CD14-positive monocyte (primary cell): ENCODE results near the gene ELF4. TPM values are rescaled to one million over a fixed set of nuclear protein-coding genes. Genes with fewer than 3 reads are reported as not detected.

ENCODE experiments used
- DNase-seq, 3 donors: peaks; one replicate each; pipeline ENCODE4 v3.0.0-alpha.2; 2011 to 2022
- H2AFZ ChIP-seq: 2 replicates; pipeline ENCODE4 v1.6.0; 2012; ENCODE audit warnings: mild to moderate bottlenecking, low read depth, low read length, inconsistent platforms; ENCODE audit not compliant: insufficient read depth, poor library complexity, severe bottlenecking
- H3K27ac ChIP-seq, 2 donors: 1 replicate in 1 of 2; 2 replicates in 1 of 2; pipeline ENCODE4 v1.5.1; 2012 to 2013; ENCODE audit warnings: low read length in 2 of 2, control low read depth in 1 of 2, inconsistent platforms in 1 of 2, low read depth in 1 of 2, mild to moderate bottlenecking in 1 of 2
- H3K27me3 ChIP-seq, 2 donors: one replicate each; pipeline versions ENCODE4 v1.6.0 to v1.6.1; 2011 to 2013; ENCODE audit warnings: low read length in 2 of 2; ENCODE audit not compliant: control insufficient read depth in 2 of 2, insufficient read depth in 2 of 2
- H3K36me3 ChIP-seq, 2 donors: replicated peaks in 1 of 2; 1 replicate in 1 of 2; 2 replicates in 1 of 2; pipeline versions ENCODE4 v1.5.1 to v1.6.1; 2012 to 2013; ENCODE audit warnings: low read length in 2 of 2, control low read depth in 1 of 2, inconsistent platforms in 1 of 2, mild to moderate bottlenecking in 1 of 2; ENCODE audit not compliant: insufficient read depth in 2 of 2, control insufficient read depth in 1 of 2
- H3K4me1 ChIP-seq, 2 donors: 1 replicate in 1 of 2; 2 replicates in 1 of 2; pipeline versions ENCODE4 v1.5.1 to v1.6.1; 2012 to 2013; ENCODE audit warnings: low read length in 2 of 2, control low read depth in 1 of 2, inconsistent platforms in 1 of 2, mild to moderate bottlenecking in 1 of 2, moderate library complexity in 1 of 2; ENCODE audit not compliant: insufficient read depth in 2 of 2, control insufficient read depth in 1 of 2
- H3K4me2 ChIP-seq: replicated peaks from 2 replicates; pipeline ENCODE3; 2012; ENCODE audit warnings: low read length, moderate library complexity, mild to moderate bottlenecking; ENCODE audit not compliant: poor library complexity, severe bottlenecking; ENCODE audit errors: extremely low read depth
- H3K4me3 ChIP-seq, 3 experiments: fragments of 200-600 bp in 1 of 3; sonication (generic) in 1 of 3; replicated peaks in 1 of 3; 1 replicate in 2 of 3; 2 replicates in 1 of 3; pipeline ENCODE4 v1.5.1; 2011 to 2013; ENCODE audit warnings: low read length in 3 of 3, mild to moderate bottlenecking in 3 of 3, control low read depth in 2 of 3, low read depth in 2 of 3, inconsistent platforms in 1 of 3, moderate library complexity in 1 of 3
- H3K79me2 ChIP-seq: 2 replicates; pipeline ENCODE4 v1.6.0; 2012; ENCODE audit warnings: mild to moderate bottlenecking, control low read depth, inconsistent platforms, low read length, moderate library complexity; ENCODE audit not compliant: insufficient read depth
- H3K9ac ChIP-seq: 2 replicates; pipeline ENCODE4 v1.6.0; 2017; ENCODE audit warnings: low read length, mild to moderate bottlenecking; ENCODE audit not compliant: insufficient read depth, poor library complexity, severe bottlenecking
- H3K9me3 ChIP-seq, 2 donors: replicated peaks in 1 of 2; 1 replicate in 1 of 2; 2 replicates in 1 of 2; pipeline versions ENCODE4 v1.5.1 to v1.6.1; 2012 to 2013; ENCODE audit warnings: low read length in 2 of 2, control low read depth in 1 of 2; ENCODE audit not compliant: control insufficient read depth in 1 of 2, insufficient read depth in 1 of 2
- H4K20me1 ChIP-seq: 2 replicates; pipeline ENCODE4 v1.6.0; 2012; ENCODE audit warnings: mild to moderate bottlenecking, low read length, control low read depth, moderate library complexity; ENCODE audit not compliant: insufficient read depth
- H3K27ac Mint-ChIP-seq, 7 donors: one replicate each; pipeline ENCODE4 v1.8.0; 2020; ENCODE audit warnings: mild to moderate bottlenecking in 7 of 7, mixed read lengths in 7 of 7, moderate library complexity in 6 of 7, inconsistent platforms in 2 of 7
- H3K27me3 Mint-ChIP-seq, 3 donors: one replicate each; pipeline ENCODE4 v1.8.0; 2021 to 2022; ENCODE audit warnings: low read depth in 3 of 3, mild to moderate bottlenecking in 3 of 3, mixed read lengths in 3 of 3, moderate library complexity in 3 of 3, inconsistent platforms in 1 of 3
- H3K36me3 Mint-ChIP-seq, 2 donors: one replicate each; pipeline ENCODE4 v1.8.0; 2020; ENCODE audit warnings: mixed read lengths in 2 of 2, inconsistent platforms in 1 of 2, mild to moderate bottlenecking in 1 of 2
- H3K4me1 Mint-ChIP-seq: one replicate; pipeline ENCODE4 v1.8.0; 2020; ENCODE audit warnings: mild to moderate bottlenecking, mixed read lengths
- H3K4me3 Mint-ChIP-seq, 2 donors: one replicate each; pipeline ENCODE4 v1.8.0; 2020; ENCODE audit warnings: mild to moderate bottlenecking in 2 of 2, mixed read lengths in 2 of 2, moderate library complexity in 1 of 2
- H3K9me3 Mint-ChIP-seq, 7 donors: one replicate each; pipeline ENCODE4 v1.8.0; 2020 to 2022; ENCODE audit warnings: mixed read lengths in 7 of 7, mild to moderate bottlenecking in 6 of 7, moderate library complexity in 6 of 7, inconsistent platforms in 2 of 7
- WGBS: methylation state at CpG from one replicate; pipeline ENCODE4 v1.1.5; 2013; ENCODE audit warnings: missing lambda C conversion rate; ENCODE audit not compliant: insufficient coverage; 5-methylcytosine and 5-hydroxymethylcytosine counted together
- intact Hi-C, 2 donors: fragments of 100-400 bp; cut with micrococcal nuclease; formaldehyde crosslinking; loops; one replicate each; pipeline versions ENCODE4 v1.15.0 to v1.15.1; 2023
- polyA plus RNA-seq, 3 donors: library from polyadenylated mRNA; depleted of rRNA in 1 of 3; unstranded in 2 of 3; stranded (reverse) in 1 of 3; fragments of 300-500 nt in 2 of 3; fragments of >200 nt in 1 of 3; fragmentation: Illumina TruSeq in 2 of 3; gene quantifications; 1 replicate in 2 of 3; 2 replicates in 1 of 3; pipeline ENCODE4 v1.2.3, GENCODE V29; 2012 to 2021
- TF ChIP-seq, protein P1 (sequence below): fragments of 200-600 bp; IDR thresholded peaks from one replicate; pipeline ENCODE4 v1.8.0; 2022; ENCODE audit warnings: antibody characterized with exemption, mild to moderate bottlenecking

The ELF4 gene
- polyA plus RNA-seq, 3 donors: 10.4 to 68.6 (median 20.5) TPM

DNA sequence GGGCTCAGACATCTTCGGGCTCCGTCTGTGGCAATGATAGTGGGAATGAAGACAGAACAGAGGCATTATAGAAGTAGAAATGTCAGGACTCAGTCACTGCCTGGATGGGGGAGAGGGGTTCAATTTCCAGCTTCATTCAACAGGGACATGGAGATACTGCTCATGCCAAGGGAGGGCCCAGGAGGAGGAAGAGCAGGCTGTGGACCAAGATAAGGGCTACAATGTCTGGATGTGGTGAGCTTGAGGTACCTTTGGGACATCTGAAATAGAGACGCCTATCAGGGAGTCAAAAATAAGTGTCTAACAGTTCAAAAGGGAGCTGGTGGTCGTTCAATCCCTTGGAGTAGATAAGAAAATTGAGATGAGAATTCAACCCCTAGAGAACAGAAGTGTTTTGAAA is 34.5 kb downstream of the ELF4 start:
- Histone ChIP-seq H3K79me2 (peaks cover 49% of the 10 kb centered on the region), H3K27ac (no peak overlapping the region), H3K36me3 (peaks cover 43 to 61% of the 10 kb centered on the region in 2 donors), H3K9me3 (no peaks in the 10 kb centered on the region), H2AFZ (no peak overlapping the region), H4K20me1 (peaks cover 82% of the 10 kb centered on the region), H3K4me3 (no peak overlapping the region), H3K4me1 (peaks cover 4 to 7% of the 10 kb centered on the region in 2 donors), H3K4me2 (no peak overlapping the region), H3K9ac (no peak overlapping the region), H3K27me3 (no peaks in the 10 kb centered on the region)
- Mint-ChIP-seq H3K9me3 (peaks cover 0 to 8% (median 0%) of the 10 kb centered on the region in 7 donors), H3K4me3 (no peak overlapping the region), H3K27ac (peak overlapping the region in 1 of 7 donors; percentile 32), H3K4me1 (peaks cover 5% of the 10 kb centered on the region), H3K36me3 (peaks cover 47 to 66% of the 10 kb centered on the region in 2 donors), H3K27me3 (peaks cover 0 to 7% (median 0%) of the 10 kb centered on the region in 3 donors)
- intact Hi-C loops: no loop called here
- TF ChIP-seq, protein P1, sequence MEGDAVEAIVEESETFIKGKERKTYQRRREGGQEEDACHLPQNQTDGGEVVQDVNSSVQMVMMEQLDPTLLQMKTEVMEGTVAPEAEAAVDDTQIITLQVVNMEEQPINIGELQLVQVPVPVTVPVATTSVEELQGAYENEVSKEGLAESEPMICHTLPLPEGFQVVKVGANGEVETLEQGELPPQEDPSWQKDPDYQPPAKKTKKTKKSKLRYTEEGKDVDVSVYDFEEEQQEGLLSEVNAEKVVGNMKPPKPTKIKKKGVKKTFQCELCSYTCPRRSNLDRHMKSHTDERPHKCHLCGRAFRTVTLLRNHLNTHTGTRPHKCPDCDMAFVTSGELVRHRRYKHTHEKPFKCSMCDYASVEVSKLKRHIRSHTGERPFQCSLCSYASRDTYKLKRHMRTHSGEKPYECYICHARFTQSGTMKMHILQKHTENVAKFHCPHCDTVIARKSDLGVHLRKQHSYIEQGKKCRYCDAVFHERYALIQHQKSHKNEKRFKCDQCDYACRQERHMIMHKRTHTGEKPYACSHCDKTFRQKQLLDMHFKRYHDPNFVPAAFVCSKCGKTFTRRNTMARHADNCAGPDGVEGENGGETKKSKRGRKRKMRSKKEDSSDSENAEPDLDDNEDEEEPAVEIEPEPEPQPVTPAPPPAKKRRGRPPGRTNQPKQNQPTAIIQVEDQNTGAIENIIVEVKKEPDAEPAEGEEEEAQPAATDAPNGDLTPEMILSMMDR: no peak
- no peak for DNase-seq
- whole genome bisulfite sequencing: no CpG with 5 or more reads among the region's 4 CpGs

DNA sequence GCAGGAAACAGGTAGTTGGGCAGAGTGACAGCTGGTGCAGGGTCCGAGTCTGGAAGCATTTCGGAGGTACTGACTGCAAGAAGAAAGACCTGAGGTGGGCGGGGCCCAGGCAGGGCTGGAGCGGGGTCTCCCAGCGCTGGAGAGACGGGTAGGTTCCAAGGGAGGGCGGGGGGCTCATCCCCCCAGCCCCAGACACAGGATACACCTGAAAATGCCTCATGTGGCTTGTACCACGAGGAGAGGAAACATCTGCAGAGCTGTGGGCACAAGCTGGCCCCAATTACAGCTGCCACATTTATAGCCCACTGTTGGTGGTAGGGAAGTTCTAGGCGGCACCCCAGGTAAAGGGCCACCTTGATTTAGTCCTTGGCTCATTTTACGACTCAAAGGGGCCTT is 38.0 kb downstream of the ELF4 start:
- WGBS: 71% methylated on average over 1 of the region's 10 CpGs
- H3K36me3 ChIP-seq: peaks cover 62 to 86% of the 10 kb centered on the region in 2 donors
- peaks cover 81% of the 10 kb centered on the region for H4K20me1 ChIP-seq
- Mint-ChIP-seq H3K4me3 (no peak overlapping the region), H3K9me3 (peaks cover 0 to 8% (median 0%) of the 10 kb centered on the region in 7 donors), H3K36me3 (peaks cover 51 to 73% of the 10 kb centered on the region in 2 donors), H3K4me1 (no peaks in the 10 kb centered on the region), H3K27ac (peak overlapping the region in 4 of 7 donors; percentile 37 to 63 (median 48)), H3K27me3 (peaks cover 0 to 7% (median 0%) of the 10 kb centered on the region in 3 donors)
- H2AFZ ChIP-seq: no peak overlapping the region
- TF ChIP-seq, protein P1: no peak
- no peaks in the 10 kb centered on the region for H3K4me1 ChIP-seq
- no peaks in the 10 kb centered on the region for H3K9me3 ChIP-seq
- no peaks in the 10 kb centered on the region for H3K27me3 ChIP-seq
- H3K4me2 ChIP-seq: no peak overlapping the region
- intact Hi-C loops: no loop called here
- no peak for DNase-seq
- H3K79me2 ChIP-seq: peaks cover 20% of the 10 kb centered on the region
- no peak overlapping the region for H3K9ac ChIP-seq
- H3K4me3 ChIP-seq: no peak overlapping the region
- no peak overlapping the region for H3K27ac ChIP-seq
